CD4-positive, CD25-positive, alpha-beta regulatory T cell (primary cell): ENCODE measurements around the gene SERPINA10. TPM values are rescaled to one million over a fixed set of nuclear protein-coding genes. Genes with fewer than 3 reads are reported as not detected.

Source experiments
- ATAC-seq, 2 donors: fragments of 150-1000 bp; cut with Tn5 transposase; one replicate each; pipeline ENCODE4 v1.10.0; 2021; ENCODE audit warnings: low read depth in 2 of 2, moderate number of reproducible peaks in 2 of 2, moderate library complexity in 1 of 2
- DNase-seq, 3 donors: peaks; one replicate each; pipeline versions ENCODE4 v3.0.0 to v3.0.0-alpha.2; 2012 to 2022; ENCODE audit warnings: mixed read lengths in 1 of 3
- H3K27ac ChIP-seq: one replicate; pipeline ENCODE4 v1.7.0; 2013; ENCODE audit warnings: mild to moderate bottlenecking, low read length; ENCODE audit not compliant: insufficient read depth, poor library complexity, severe bottlenecking
- H3K27me3 ChIP-seq: one replicate; pipeline ENCODE4 v1.7.0; 2013; ENCODE audit warnings: low read length; ENCODE audit not compliant: control insufficient read depth, insufficient read depth
- H3K36me3 ChIP-seq: one replicate; pipeline ENCODE4 v1.7.0; 2013; ENCODE audit warnings: mild to moderate bottlenecking, low read length, moderate library complexity; ENCODE audit not compliant: control insufficient read depth, insufficient read depth
- H3K4me1 ChIP-seq: 2 replicates; pipeline ENCODE4 v1.7.0; 2013; ENCODE audit warnings: mild to moderate bottlenecking, low read length; ENCODE audit not compliant: insufficient read depth, control insufficient read depth, poor library complexity, severe bottlenecking
- H3K4me3 ChIP-seq: one replicate; pipeline ENCODE4 v1.7.0; 2013; ENCODE audit warnings: low read depth, mild to moderate bottlenecking, low read length, moderate library complexity
- H3K9me3 ChIP-seq, 2 experiments: 1 replicate in 1 of 2; 2 replicates in 1 of 2; pipeline ENCODE4 v1.7.0; 2013; ENCODE audit warnings: low read length in 2 of 2, mild to moderate bottlenecking in 1 of 2, moderate library complexity in 1 of 2; ENCODE audit not compliant: control insufficient read depth in 2 of 2
- H3K27ac Mint-ChIP-seq, 3 donors: one replicate each; pipeline ENCODE4 v1.8.0; 2020 to 2022; ENCODE audit warnings: mild to moderate bottlenecking in 3 of 3, mixed read lengths in 3 of 3, moderate library complexity in 2 of 3
- H3K27me3 Mint-ChIP-seq: one replicate; pipeline ENCODE4 v1.8.0; 2022; ENCODE audit warnings: mild to moderate bottlenecking, mixed read lengths
- H3K36me3 Mint-ChIP-seq: one replicate; pipeline ENCODE4 v1.8.0; 2020; ENCODE audit warnings: mixed read lengths
- H3K4me1 Mint-ChIP-seq, 4 donors: one replicate each; pipeline ENCODE4 v1.8.0; 2020 to 2022; ENCODE audit warnings: mixed read lengths in 4 of 4, mild to moderate bottlenecking in 1 of 4
- H3K4me3 Mint-ChIP-seq, 4 donors: one replicate each; pipeline ENCODE4 v1.8.0; 2020 to 2022; ENCODE audit warnings: mild to moderate bottlenecking in 4 of 4, mixed read lengths in 4 of 4, moderate library complexity in 3 of 4
- H3K9me3 Mint-ChIP-seq, 7 donors: one replicate each; pipeline ENCODE4 v1.8.0; 2020 to 2022; ENCODE audit warnings: mixed read lengths in 7 of 7, mild to moderate bottlenecking in 3 of 7, moderate library complexity in 2 of 7
- polyA plus RNA-seq, 4 donors: library from polyadenylated mRNA; unstranded; fragments of 300-500 nt; fragmentation: Illumina TruSeq; gene quantifications; one replicate each; pipeline ENCODE4 v1.2.3, GENCODE V29; 2021
- total RNA-seq: library from RNA; stranded (reverse); gene quantifications from one replicate; pipeline ENCODE4 v1.2.3, GENCODE V29; 2022

SERPINA10 gene, protein sequence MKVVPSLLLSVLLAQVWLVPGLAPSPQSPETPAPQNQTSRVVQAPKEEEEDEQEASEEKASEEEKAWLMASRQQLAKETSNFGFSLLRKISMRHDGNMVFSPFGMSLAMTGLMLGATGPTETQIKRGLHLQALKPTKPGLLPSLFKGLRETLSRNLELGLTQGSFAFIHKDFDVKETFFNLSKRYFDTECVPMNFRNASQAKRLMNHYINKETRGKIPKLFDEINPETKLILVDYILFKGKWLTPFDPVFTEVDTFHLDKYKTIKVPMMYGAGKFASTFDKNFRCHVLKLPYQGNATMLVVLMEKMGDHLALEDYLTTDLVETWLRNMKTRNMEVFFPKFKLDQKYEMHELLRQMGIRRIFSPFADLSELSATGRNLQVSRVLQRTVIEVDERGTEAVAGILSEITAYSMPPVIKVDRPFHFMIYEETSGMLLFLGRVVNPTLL
- total RNA-seq (not detected), polyA plus RNA-seq (not detected)

DNA sequence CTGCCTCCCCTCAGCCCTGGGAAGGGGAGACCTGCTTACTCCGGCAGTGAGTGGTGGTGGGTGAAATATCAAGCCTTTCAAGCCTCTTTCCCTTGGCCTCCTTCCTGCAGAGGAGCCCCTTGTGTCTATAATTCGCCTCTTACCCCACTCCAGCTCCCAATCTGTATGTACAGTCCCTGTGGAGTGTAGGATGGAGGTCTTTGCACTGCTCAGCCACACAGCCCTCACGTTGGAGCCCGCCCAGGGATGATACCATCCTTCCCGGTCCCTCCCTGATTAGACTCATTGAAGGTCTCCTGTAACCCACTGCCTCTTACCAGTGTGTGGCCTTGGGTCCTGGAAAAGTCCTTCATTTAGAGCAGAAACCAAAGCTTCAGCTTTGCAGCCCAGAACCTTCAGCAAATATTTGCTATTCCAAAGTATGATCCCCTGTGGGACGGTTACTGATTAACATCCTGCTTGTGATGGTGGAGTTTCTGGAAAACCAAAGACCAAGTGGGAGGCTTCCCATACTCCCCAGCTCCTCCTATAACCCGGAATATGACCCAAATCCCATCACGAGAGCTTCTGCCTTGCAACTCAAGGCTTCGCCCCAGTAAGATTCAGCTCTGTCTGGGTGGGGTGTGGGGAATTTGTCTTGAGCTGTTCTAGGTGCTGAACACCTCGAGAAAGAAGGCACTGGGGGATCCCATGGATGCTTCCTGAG is at the start of gene SERPINA10:
TSS of gene SERPINA10 (minus strand) at position 397 of the 706 bp plus-strand sequence. CDS start 2,675 bp downstream, outside the sequence.
- H3K4me1 Mint-ChIP-seq = no peaks in the 10 kb centered on the region
- H3K4me3 Mint-ChIP-seq = no peak within 1 kb of the TSS
- Histone ChIP-seq H3K9me3 (no peaks in the 10 kb centered on the region), H3K27ac (no peak within 1 kb of the TSS), H3K4me3 (no peak within 1 kb of the TSS), H3K36me3 (no peaks in the 10 kb centered on the region), H3K4me1 (no peaks in the 10 kb centered on the region), H3K27me3 (no peaks in the 10 kb centered on the region)
- H3K27ac Mint-ChIP-seq = no peak within 1 kb of the TSS
- H3K36me3 Mint-ChIP-seq = no peaks in the 10 kb centered on the region
- no peak for ATAC-seq
- H3K9me3 Mint-ChIP-seq = peaks cover 0 to 2% (median 0%) of the 10 kb centered on the region in 7 donors
- H3K27me3 Mint-ChIP-seq = peaks cover 9% of the 10 kb centered on the region
- DNase-seq = no peak

DNA sequence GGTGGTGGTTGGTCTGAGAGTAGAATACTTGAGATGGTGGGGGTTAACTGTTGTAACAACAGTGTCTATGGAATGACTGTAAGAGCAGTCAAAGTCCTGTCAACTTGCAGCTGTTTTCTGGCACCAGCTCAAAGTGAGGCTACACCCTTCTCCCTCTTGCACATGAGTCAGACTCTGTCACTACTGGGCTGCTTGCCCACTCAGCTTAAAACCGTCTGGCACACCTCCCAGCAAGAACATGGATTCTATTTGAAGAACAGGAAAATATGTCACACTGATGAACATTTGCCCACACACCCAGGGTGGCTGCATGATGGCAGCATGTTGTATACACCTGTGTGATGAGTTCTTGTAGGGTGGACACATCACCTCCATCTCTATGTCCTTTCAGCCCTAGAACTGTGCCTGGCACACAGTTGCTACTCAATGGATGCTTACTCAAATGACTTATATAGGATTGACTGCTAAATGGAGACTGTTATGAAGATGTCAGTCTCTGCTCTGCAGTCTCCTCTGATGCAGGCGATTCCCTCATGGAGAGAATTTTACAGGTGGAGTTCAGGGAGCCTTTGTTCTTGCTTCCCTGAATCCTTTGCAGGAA is 49.4 kb upstream of the SERPINA10 start:
- no peak for ATAC-seq
- no peaks in the 10 kb centered on the region for H3K27me3 Mint-ChIP-seq
- H3K4me1 Mint-ChIP-seq = no peaks in the 10 kb centered on the region
- H3K4me3 Mint-ChIP-seq = no peak overlapping the region
- H3K9me3 ChIP-seq = no peaks in the 10 kb centered on the region
- no peak overlapping the region for H3K4me3 ChIP-seq
- no peak overlapping the region for H3K27ac ChIP-seq
- no peak overlapping the region for H3K27ac Mint-ChIP-seq
- H3K9me3 Mint-ChIP-seq = peaks cover 0 to 5% (median 0%) of the 10 kb centered on the region in 7 donors
- no peak for DNase-seq
- no peaks in the 10 kb centered on the region for H3K36me3 ChIP-seq
- H3K36me3 Mint-ChIP-seq = no peaks in the 10 kb centered on the region
- no peaks in the 10 kb centered on the region for H3K27me3 ChIP-seq
- H3K4me1 ChIP-seq = no peaks in the 10 kb centered on the region

DNA sequence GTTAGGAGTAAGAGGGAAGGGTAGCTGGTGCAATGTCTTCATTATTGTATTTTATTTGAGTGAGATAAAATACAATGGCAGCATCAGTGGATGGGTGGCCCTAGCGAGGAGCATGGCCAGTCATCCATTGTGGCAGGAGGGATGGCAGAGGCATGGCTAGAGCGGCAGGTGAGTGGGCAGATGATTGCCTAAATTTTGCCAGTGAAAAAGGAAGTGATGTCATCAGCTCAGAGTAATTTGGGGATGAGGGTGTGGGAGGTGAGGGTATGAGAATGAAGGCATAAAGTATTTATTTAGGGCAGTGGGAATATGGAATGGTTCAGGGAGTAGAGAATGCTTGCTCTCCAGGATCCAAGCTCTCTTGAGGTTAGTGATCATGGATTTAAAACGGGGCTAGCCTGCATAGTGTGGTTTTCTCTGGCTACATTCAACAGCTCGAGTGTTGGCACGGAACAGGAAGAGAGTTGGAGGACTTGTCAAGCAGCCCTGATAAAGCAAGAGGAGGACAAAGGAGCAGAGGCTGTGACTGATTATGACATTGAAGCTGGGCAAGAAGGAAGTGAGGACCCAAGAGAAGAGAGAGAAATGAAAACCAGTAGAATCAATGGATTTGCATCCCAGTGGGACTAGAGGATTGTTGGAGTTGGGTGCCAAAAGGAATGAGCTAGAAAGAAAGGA is 48.7 kb upstream of the SERPINA10 start:
- no peaks in the 10 kb centered on the region for H3K4me1 ChIP-seq
- Mint-ChIP-seq H3K27ac (no peak overlapping the region), H3K4me1 (no peaks in the 10 kb centered on the region), H3K4me3 (no peak overlapping the region), H3K36me3 (no peaks in the 10 kb centered on the region), H3K27me3 (no peaks in the 10 kb centered on the region), H3K9me3 (peaks cover 0 to 5% (median 0%) of the 10 kb centered on the region in 7 donors)
- no peak overlapping the region for H3K4me3 ChIP-seq
- DNase-seq (no peak), ATAC-seq (no peak)
- no peaks in the 10 kb centered on the region for H3K9me3 ChIP-seq
- no peaks in the 10 kb centered on the region for H3K36me3 ChIP-seq
- H3K27me3 ChIP-seq = no peaks in the 10 kb centered on the region
- no peak overlapping the region for H3K27ac ChIP-seq

DNA sequence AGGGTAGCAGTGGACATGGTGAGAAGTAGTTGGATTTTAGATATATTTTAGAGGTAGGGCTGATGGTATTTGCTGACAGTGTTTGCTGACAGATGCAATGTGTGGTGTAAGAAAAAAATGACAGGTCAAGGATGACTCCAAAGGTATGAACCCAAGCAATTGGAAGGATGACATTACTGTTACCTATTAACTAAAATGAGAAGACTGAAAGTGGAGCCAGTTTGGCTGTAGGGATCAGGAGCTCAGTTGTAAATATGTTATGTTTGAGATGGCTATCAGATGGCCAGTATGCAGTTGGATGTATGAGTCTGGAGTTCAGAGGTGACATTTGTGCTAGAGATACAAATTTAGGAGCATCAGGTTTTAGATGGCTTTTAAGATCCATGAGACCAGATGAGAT is 47.5 kb upstream of the SERPINA10 start:
- no peak for ATAC-seq
- H3K27ac ChIP-seq = no peak overlapping the region
- H3K9me3 ChIP-seq = no peaks in the 10 kb centered on the region
- H3K36me3 Mint-ChIP-seq = no peaks in the 10 kb centered on the region
- no peak overlapping the region for H3K4me3 Mint-ChIP-seq
- H3K4me1 Mint-ChIP-seq = no peaks in the 10 kb centered on the region
- no peaks in the 10 kb centered on the region for H3K4me1 ChIP-seq
- no peak for DNase-seq
- H3K9me3 Mint-ChIP-seq = peaks cover 0 to 5% (median 0%) of the 10 kb centered on the region in 7 donors
- no peaks in the 10 kb centered on the region for H3K36me3 ChIP-seq
- H3K27me3 Mint-ChIP-seq = no peaks in the 10 kb centered on the region
- H3K27ac Mint-ChIP-seq = no peak overlapping the region
- H3K4me3 ChIP-seq = no peak overlapping the region
- H3K27me3 ChIP-seq = no peaks in the 10 kb centered on the region

DNA sequence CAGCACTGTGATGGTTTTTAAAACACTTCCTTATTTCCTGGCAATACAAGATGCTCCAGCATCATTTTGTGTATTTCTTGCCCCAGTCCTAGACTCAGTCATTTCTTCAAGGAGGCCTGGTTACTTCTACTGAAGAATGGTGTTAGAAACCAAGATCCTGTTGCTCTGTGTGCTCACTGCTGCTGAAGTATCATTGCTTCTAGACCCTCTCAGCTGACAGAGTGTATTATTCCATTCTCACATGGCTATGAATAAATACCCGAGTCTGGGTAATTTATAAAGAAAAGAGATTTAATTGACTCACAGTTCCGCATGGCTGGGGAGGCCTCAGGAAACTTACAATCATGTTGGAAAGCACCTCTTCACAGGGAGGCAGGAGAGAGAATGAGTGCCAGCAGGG is 45.0 kb upstream of the SERPINA10 start:
- Mint-ChIP-seq H3K27ac (no peak overlapping the region), H3K27me3 (peaks cover 6% of the 10 kb centered on the region), H3K4me1 (no peaks in the 10 kb centered on the region), H3K4me3 (no peak overlapping the region), H3K36me3 (no peaks in the 10 kb centered on the region), H3K9me3 (peaks cover 0 to 5% (median 0%) of the 10 kb centered on the region in 7 donors)
- ATAC-seq = no peak
- Histone ChIP-seq H3K27ac (no peak overlapping the region), H3K27me3 (no peaks in the 10 kb centered on the region), H3K4me1 (no peaks in the 10 kb centered on the region), H3K36me3 (no peaks in the 10 kb centered on the region), H3K4me3 (no peak overlapping the region), H3K9me3 (no peaks in the 10 kb centered on the region)
- no peak for DNase-seq

DNA sequence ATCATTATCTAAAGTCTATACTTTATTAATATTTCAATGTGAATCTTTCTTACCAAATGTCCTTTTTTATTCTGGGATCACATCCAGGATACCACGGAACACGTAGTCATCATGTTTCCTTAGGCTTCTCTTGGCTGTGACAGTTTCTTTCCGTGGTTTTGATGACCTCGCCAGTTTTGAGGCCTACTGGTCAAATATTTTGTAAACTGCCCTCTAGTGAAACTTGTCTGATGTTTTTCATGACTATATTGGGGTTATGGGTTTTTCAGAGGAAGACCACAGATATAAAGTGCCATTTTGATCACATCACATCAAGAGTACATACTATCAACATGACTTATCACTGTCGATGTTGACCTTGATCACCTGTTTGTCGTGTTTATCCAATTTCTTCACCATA is 44.2 kb upstream of the SERPINA10 start:
- no peak overlapping the region for H3K27ac ChIP-seq
- ATAC-seq (no peak), DNase-seq (no peak)
- H3K4me1 ChIP-seq = no peaks in the 10 kb centered on the region
- Mint-ChIP-seq H3K36me3 (no peaks in the 10 kb centered on the region), H3K27me3 (peaks cover 6% of the 10 kb centered on the region), H3K4me1 (no peaks in the 10 kb centered on the region), H3K9me3 (peaks cover 0 to 5% (median 0%) of the 10 kb centered on the region in 7 donors), H3K4me3 (no peak overlapping the region), H3K27ac (no peak overlapping the region)
- H3K4me3 ChIP-seq = no peak overlapping the region
- no peaks in the 10 kb centered on the region for H3K9me3 ChIP-seq
- H3K27me3 ChIP-seq = no peaks in the 10 kb centered on the region
- no peaks in the 10 kb centered on the region for H3K36me3 ChIP-seq

DNA sequence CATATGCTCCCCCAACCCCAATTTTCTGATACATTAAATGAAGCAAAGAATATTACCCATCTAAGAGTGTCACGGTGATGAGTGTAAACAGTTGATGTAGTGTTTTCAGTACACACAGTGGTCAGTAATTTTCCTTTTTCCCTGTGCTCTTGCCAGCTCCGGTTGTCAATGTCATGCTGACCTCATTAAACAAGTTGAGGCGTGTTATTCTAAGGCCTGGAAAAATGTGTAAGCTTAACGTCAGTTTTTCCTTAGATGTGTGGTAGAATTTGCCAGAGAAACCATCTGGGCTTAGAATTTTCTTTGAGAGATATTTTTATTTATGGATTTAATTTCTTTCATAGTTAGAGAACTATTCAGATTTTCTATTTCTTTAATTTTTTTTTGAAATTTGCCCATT is 41.8 kb upstream of the SERPINA10 start:
- no peak overlapping the region for H3K4me3 Mint-ChIP-seq
- peaks cover 6% of the 10 kb centered on the region for H3K27me3 Mint-ChIP-seq
- Histone ChIP-seq H3K4me3 (no peak overlapping the region), H3K9me3 (no peaks in the 10 kb centered on the region), H3K27ac (no peak overlapping the region), H3K27me3 (no peaks in the 10 kb centered on the region), H3K4me1 (no peaks in the 10 kb centered on the region), H3K36me3 (no peaks in the 10 kb centered on the region)
- no peak for DNase-seq
- no peak overlapping the region for H3K27ac Mint-ChIP-seq
- no peak for ATAC-seq
- H3K9me3 Mint-ChIP-seq = no peaks in the 10 kb centered on the region
- no peaks in the 10 kb centered on the region for H3K36me3 Mint-ChIP-seq
- no peaks in the 10 kb centered on the region for H3K4me1 Mint-ChIP-seq
